GM12892 (cell line): Measurements from ENCODE around the gene FBXL17.

Experiments
- POLR2A ChIP-seq: IDR thresholded peaks from 2 replicates; pipeline ENCODE4 v1.6.1; 2011; ENCODE audit warnings: low read depth, low read length, control low read depth
- TAF1 ChIP-seq: IDR thresholded peaks from 2 replicates; pipeline ENCODE4 v1.6.1; 2011; ENCODE audit warnings: low read depth, mild to moderate bottlenecking, control low read depth, low read length, borderline replicate concordance

GRCh38 chr5:108324886-108325285 is 57.0 kb downstream of the FBXL17 start:
- TF ChIP-seq TAF1: no peak
- TF ChIP-seq POLR2A: no peak
